Measurements from ENCODE around the gene TJP1. TPM values are rescaled to one million over a fixed set of nuclear protein-coding genes. Genes with fewer than 3 reads are reported as not detected.
"Not testable (repeated sequence)": the region's sequence is repeated elsewhere in the genome, so short reads cannot be mapped to it uniquely, and the experiment has no call there.

Gene TJP1
- total and polyA plus RNA-seq, 3 experiments from 2014 or later: not detected

- Histone ChIP-seq H3K4me1 (ENCODE audit: insufficient read depth, low read length) (no peaks in the 10 kb centered on the region), H3K4me3 (ENCODE audit: low read length) (no peak overlapping the region), H3K36me3 (ENCODE audit: insufficient read depth, low read length) (no peaks in the 10 kb centered on the region), H3K27ac (ENCODE audit: low read depth, low read length) (no peak overlapping the region), H3K27me3 (ENCODE audit: insufficient read depth, low read length, poor library complexity, severe bottlenecking) (no peaks in the 10 kb centered on the region), H3K9me3 (ENCODE audit: low read length) (no peaks in the 10 kb centered on the region)
- Mint-ChIP-seq H3K4me1 (no peaks in the 10 kb centered on the region), H3K36me3 (no peaks in the 10 kb centered on the region), H3K9me3 (no peaks in the 10 kb centered on the region), H3K27ac (no peak overlapping the region), H3K4me3 (no peak overlapping the region), H3K27me3 (peaks cover 8 to 14% of the 10 kb centered on the region in 2 donors)
- ChIA-PET CTCF (no interaction called here), POLR2A (no interaction called here)
- DNase-seq: no peak
These were observed 51.5 kb downstream of the TJP1 start for GRCh38 chr15:29770796-29771195.

- no peaks in the 10 kb centered on the region for H3K27me3 ChIP-seq (ENCODE audit: insufficient read depth, low read length, poor library complexity, severe bottlenecking)
- H3K36me3 Mint-ChIP-seq: no peaks in the 10 kb centered on the region
- no peaks in the 10 kb centered on the region for H3K4me1 Mint-ChIP-seq
- no peak overlapping the region for H3K4me3 Mint-ChIP-seq
- no peaks in the 10 kb centered on the region for H3K36me3 ChIP-seq (ENCODE audit: insufficient read depth, low read length)
- H3K4me1 ChIP-seq (ENCODE audit: insufficient read depth, low read length): no peaks in the 10 kb centered on the region
- H3K27ac Mint-ChIP-seq: peak overlapping the region in 1 of 8 donors; percentile 2
- no peak overlapping the region for H3K4me3 ChIP-seq (ENCODE audit: low read length)
- ChIA-PET POLR2A (no interaction called here), CTCF (no interaction called here)
- DNase-seq: no peak
- peaks cover 0 to 6% (median 0%) of the 10 kb centered on the region in 5 donors for H3K9me3 Mint-ChIP-seq
- no peak overlapping the region for H3K27ac ChIP-seq (ENCODE audit: low read depth, low read length)
- H3K9me3 ChIP-seq (ENCODE audit: low read length): no peaks in the 10 kb centered on the region
- peaks cover 3 to 4% of the 10 kb centered on the region in 2 donors for H3K27me3 Mint-ChIP-seq
These were observed 56.3 kb downstream of the TJP1 start for GRCh38 chr15:29765898-29766527.

- Mint-ChIP-seq H3K27ac (no peak overlapping the region), H3K4me3 (no peak overlapping the region), H3K27me3 (peaks cover 3 to 4% of the 10 kb centered on the region in 2 donors), H3K36me3 (no peaks in the 10 kb centered on the region), H3K9me3 (peaks cover 0 to 6% (median 0%) of the 10 kb centered on the region in 5 donors), H3K4me1 (no peaks in the 10 kb centered on the region)
- Histone ChIP-seq H3K27ac (ENCODE audit: low read depth, low read length) (no peak overlapping the region), H3K36me3 (ENCODE audit: insufficient read depth, low read length) (no peaks in the 10 kb centered on the region), H3K4me1 (ENCODE audit: insufficient read depth, low read length) (no peaks in the 10 kb centered on the region), H3K4me3 (ENCODE audit: low read length) (no peak overlapping the region), H3K27me3 (ENCODE audit: insufficient read depth, low read length, poor library complexity, severe bottlenecking) (no peaks in the 10 kb centered on the region), H3K9me3 (ENCODE audit: low read length) (no peaks in the 10 kb centered on the region)
- DNase-seq: no peak
- POLR2A ChIA-PET: no interaction called here
- CTCF ChIA-PET: no interaction called here
These were observed 56.9 kb downstream of the TJP1 start for GRCh38 chr15:29765234-29765841.

GRCh38 chr15:29759596-29759995 lies 62.7 kb downstream of the TJP1 start:
- H3K4me3 Mint-ChIP-seq: no peak overlapping the region
- no peak overlapping the region for H3K4me3 ChIP-seq (ENCODE audit: low read length)
- no peaks in the 10 kb centered on the region for H3K36me3 Mint-ChIP-seq
- H3K36me3 ChIP-seq (ENCODE audit: insufficient read depth, low read length): no peaks in the 10 kb centered on the region
- H3K27me3 ChIP-seq (ENCODE audit: insufficient read depth, low read length, poor library complexity, severe bottlenecking): no peaks in the 10 kb centered on the region
- H3K27ac Mint-ChIP-seq: no peak overlapping the region
- peaks cover 0 to under 1% of the 10 kb centered on the region in 2 donors for H3K27me3 Mint-ChIP-seq
- no peaks in the 10 kb centered on the region for H3K4me1 ChIP-seq (ENCODE audit: insufficient read depth, low read length)
- no peaks in the 10 kb centered on the region for H3K4me1 Mint-ChIP-seq
- POLR2A ChIA-PET: no interaction called here
- CTCF ChIA-PET: no interaction called here
- no peak for DNase-seq
- H3K9me3 ChIP-seq (ENCODE audit: low read length): no peaks in the 10 kb centered on the region
- H3K27ac ChIP-seq (ENCODE audit: low read depth, low read length): no peak overlapping the region
- H3K9me3 Mint-ChIP-seq: peaks cover 0 to 6% (median 0%) of the 10 kb centered on the region in 5 donors

GRCh38 chr15:29756358-29757267 lies 65.7 kb downstream of the TJP1 start:
- no peaks in the 10 kb centered on the region for H3K4me1 ChIP-seq (ENCODE audit: insufficient read depth, low read length)
- Mint-ChIP-seq H3K36me3 (no peaks in the 10 kb centered on the region), H3K27ac (no peak overlapping the region), H3K9me3 (peaks cover 0 to 4% (median 2%) of the 10 kb centered on the region in 5 donors), H3K4me3 (no peak overlapping the region), H3K4me1 (no peaks in the 10 kb centered on the region), H3K27me3 (peaks cover 0 to 4% of the 10 kb centered on the region in 2 donors)
- no peak for DNase-seq
- H3K9me3 ChIP-seq (ENCODE audit: low read length): no peaks in the 10 kb centered on the region
- POLR2A ChIA-PET: no interaction called here
- H3K4me3 ChIP-seq (ENCODE audit: low read length): no peak overlapping the region
- CTCF ChIA-PET: no interaction called here
- H3K27ac ChIP-seq (ENCODE audit: low read depth, low read length): no peak overlapping the region
- no peaks in the 10 kb centered on the region for H3K36me3 ChIP-seq (ENCODE audit: insufficient read depth, low read length)
- H3K27me3 ChIP-seq (ENCODE audit: insufficient read depth, low read length, poor library complexity, severe bottlenecking): no peaks in the 10 kb centered on the region

- H3K4me1 Mint-ChIP-seq; H3K9me3 ChIP-seq (ENCODE audit: low read length); H3K27ac ChIP-seq (ENCODE audit: low read depth, low read length); H3K36me3 Mint-ChIP-seq; H3K4me3 ChIP-seq (ENCODE audit: low read length); H3K4me1 ChIP-seq (ENCODE audit: insufficient read depth, low read length); H3K27me3 Mint-ChIP-seq; DNase-seq; POLR2A ChIA-PET; H3K9me3 Mint-ChIP-seq; H3K4me3 Mint-ChIP-seq; H3K36me3 ChIP-seq (ENCODE audit: insufficient read depth, low read length); H3K27ac Mint-ChIP-seq; CTCF ChIA-PET; H3K27me3 ChIP-seq (ENCODE audit: insufficient read depth, low read length, poor library complexity, severe bottlenecking): not testable (repeated sequence)
These were observed 68.3 kb downstream of the TJP1 start for GRCh38 chr15:29754009-29754408.

GRCh38 chr15:29753506-29753905 lies 68.8 kb downstream of the TJP1 start:
- no peaks in the 10 kb centered on the region for H3K4me1 Mint-ChIP-seq
- no peaks in the 10 kb centered on the region for H3K36me3 ChIP-seq (ENCODE audit: insufficient read depth, low read length)
- no peak overlapping the region for H3K27ac ChIP-seq (ENCODE audit: low read depth, low read length)
- H3K9me3 ChIP-seq (ENCODE audit: low read length): no peaks in the 10 kb centered on the region
- no peak for DNase-seq
- no peak overlapping the region for H3K4me3 ChIP-seq (ENCODE audit: low read length)
- no peaks in the 10 kb centered on the region for H3K27me3 ChIP-seq (ENCODE audit: insufficient read depth, low read length, poor library complexity, severe bottlenecking)
- ChIA-PET POLR2A (no interaction called here), CTCF (no interaction called here)
- H3K4me3 Mint-ChIP-seq: no peak overlapping the region
- peaks cover 0 to 4% (median 2%) of the 10 kb centered on the region in 5 donors for H3K9me3 Mint-ChIP-seq
- peaks cover 4 to 9% of the 10 kb centered on the region in 2 donors for H3K27me3 Mint-ChIP-seq
- H3K36me3 Mint-ChIP-seq: no peaks in the 10 kb centered on the region
- H3K4me1 ChIP-seq (ENCODE audit: insufficient read depth, low read length): no peaks in the 10 kb centered on the region
- no peak overlapping the region for H3K27ac Mint-ChIP-seq

- Mint-ChIP-seq H3K4me1 (no peaks in the 10 kb centered on the region), H3K4me3 (no peak overlapping the region), H3K36me3 (no peaks in the 10 kb centered on the region), H3K27me3 (peaks cover 4 to 9% of the 10 kb centered on the region in 2 donors), H3K27ac (no peak overlapping the region), H3K9me3 (peaks cover 0 to 4% (median 2%) of the 10 kb centered on the region in 5 donors)
- no peaks in the 10 kb centered on the region for H3K4me1 ChIP-seq (ENCODE audit: insufficient read depth, low read length)
- no peaks in the 10 kb centered on the region for H3K27me3 ChIP-seq (ENCODE audit: insufficient read depth, low read length, poor library complexity, severe bottlenecking)
- no peaks in the 10 kb centered on the region for H3K9me3 ChIP-seq (ENCODE audit: low read length)
- H3K27ac ChIP-seq (ENCODE audit: low read depth, low read length): no peak overlapping the region
- no peak overlapping the region for H3K4me3 ChIP-seq (ENCODE audit: low read length)
- CTCF ChIA-PET: no interaction called here
- no peaks in the 10 kb centered on the region for H3K36me3 ChIP-seq (ENCODE audit: insufficient read depth, low read length)
- no peak for DNase-seq
- POLR2A ChIA-PET: no interaction called here
These were observed 71.5 kb downstream of the TJP1 start for GRCh38 chr15:29750754-29751153.
